ENCODE data around the gene NOS2.

Gene NOS2

DNA sequence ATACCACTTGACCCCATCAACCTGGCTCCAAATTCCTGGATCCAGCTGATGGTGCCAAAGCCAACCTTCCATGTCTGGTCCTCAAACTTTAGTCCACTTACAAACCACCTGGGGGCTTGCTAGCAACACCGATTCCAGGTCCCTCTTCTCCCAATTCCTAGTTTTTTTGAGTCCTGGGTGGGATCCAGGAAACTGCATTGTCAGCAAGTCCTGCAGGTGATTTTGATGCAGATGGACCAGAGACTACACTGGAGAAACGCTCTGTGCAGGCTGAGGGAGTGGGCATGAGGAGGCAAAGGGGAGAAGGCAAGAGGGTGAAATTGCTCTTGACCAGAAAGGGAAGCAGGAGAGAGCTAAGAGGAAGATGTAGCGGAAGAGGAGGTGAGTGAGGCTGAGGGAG lies 21.0 kb upstream of the NOS2 start:
- no peak for DNase-seq (ENCODE audit: low spot score)
- TF ChIP-seq, protein P1, sequence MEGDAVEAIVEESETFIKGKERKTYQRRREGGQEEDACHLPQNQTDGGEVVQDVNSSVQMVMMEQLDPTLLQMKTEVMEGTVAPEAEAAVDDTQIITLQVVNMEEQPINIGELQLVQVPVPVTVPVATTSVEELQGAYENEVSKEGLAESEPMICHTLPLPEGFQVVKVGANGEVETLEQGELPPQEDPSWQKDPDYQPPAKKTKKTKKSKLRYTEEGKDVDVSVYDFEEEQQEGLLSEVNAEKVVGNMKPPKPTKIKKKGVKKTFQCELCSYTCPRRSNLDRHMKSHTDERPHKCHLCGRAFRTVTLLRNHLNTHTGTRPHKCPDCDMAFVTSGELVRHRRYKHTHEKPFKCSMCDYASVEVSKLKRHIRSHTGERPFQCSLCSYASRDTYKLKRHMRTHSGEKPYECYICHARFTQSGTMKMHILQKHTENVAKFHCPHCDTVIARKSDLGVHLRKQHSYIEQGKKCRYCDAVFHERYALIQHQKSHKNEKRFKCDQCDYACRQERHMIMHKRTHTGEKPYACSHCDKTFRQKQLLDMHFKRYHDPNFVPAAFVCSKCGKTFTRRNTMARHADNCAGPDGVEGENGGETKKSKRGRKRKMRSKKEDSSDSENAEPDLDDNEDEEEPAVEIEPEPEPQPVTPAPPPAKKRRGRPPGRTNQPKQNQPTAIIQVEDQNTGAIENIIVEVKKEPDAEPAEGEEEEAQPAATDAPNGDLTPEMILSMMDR (IDR thresholded peaks at IDR 0.05; ENCODE audit: extremely low read depth, missing control alignments), result no peak

DNA sequence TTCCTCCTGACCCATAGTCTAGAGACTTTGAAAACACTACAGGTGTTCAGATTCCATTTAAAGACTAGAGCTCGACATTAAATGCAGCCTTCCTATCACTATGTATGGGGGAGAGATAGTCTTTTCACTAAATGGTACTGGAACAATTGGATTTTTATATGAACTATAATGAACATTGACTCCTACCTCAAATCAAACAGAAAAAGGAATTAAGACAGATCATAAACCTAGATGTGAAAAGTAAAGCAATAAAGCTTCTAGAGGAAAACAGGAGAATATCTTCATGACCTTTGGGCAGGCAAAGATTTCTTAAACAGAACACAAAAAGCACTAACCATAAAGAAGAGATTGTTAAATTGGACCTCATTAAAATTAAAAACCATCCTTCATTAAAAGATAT lies 18.8 kb upstream of the NOS2 start:
- no peak for DNase-seq (ENCODE audit: low spot score)
- TF ChIP-seq, protein P1 (IDR thresholded peaks at IDR 0.05; ENCODE audit: extremely low read depth, missing control alignments), result no peak

DNA sequence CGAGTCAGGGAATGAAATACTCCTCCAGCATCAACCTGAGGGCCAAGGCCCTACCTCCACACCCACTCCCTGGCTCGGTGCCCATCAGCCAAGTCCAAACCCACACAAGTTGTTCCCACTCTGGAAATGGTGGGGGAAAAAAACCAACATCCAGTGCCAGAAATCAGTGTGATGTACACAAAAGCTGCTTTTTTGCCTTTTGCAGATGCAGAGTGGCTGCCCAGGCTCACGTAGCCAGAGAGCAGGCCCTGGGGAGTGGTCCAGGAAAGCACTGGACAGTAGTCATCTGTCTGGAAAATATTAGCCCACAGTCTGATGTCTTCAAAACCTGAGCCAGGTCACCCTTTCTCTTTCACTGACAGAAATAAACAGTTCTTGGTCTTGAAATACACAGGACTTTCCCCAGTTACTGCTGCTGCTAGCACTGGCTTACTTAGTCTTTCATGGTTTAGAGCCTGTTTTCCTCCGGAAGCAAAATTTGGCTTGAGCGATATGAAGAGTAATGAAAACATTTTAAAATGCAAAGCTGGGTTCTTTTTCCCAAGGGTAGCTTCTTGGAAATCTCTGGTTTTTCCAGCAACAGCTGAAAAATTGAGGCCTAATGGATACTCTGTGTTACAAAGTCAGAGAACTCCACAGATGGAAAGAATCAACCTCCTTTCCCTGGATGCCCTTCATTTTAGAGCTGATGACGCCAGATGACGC lies 18.2 kb upstream of the NOS2 start:
- DNase-seq (ENCODE audit: low spot score), result no peak
- TF ChIP-seq, protein P1 (IDR thresholded peaks at IDR 0.05; ENCODE audit: extremely low read depth, missing control alignments), result no peak

DNA sequence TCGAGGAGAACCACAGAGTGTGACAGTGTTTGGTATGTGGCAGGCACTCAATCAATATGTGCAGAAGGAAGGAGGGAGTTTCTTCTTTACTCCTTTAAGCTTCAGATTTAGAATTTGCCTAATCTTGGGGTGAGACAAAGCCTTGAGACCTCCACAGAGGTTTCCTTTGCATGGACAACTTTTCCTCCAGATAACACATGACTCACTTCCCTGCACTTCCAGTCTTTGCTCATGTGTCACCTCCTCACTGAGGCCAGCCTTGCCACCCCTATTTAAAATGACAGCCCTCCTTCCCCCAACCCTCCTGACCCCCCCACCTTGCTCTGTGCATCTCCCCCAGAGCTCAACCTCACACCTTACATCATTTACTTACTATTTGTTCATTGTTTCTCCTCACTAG lies 17.4 kb upstream of the NOS2 start:
- DNase-seq (ENCODE audit: low spot score), result no peak
- TF ChIP-seq, protein P1 (IDR thresholded peaks at IDR 0.05; ENCODE audit: extremely low read depth, missing control alignments), result no peak

DNA sequence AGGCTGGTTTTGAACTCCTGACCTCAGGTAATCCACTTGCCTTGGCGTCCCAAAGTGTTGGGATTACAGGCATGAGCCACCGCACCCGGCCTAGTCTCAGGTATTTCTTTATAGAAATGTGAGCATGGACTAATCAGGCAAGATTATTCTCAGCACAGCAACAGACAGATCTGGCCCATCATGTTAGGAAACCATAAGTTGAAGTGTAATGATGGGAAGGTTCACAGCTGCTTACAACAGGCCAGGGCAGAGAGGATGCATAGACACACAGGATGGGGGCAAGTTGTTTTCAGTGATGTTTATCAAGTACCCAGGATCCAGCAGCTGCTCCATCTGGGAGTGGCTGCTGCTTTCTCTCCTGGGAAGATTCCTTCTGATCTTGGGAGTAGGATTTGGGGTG lies 16.6 kb upstream of the NOS2 start:
- no peak for DNase-seq (ENCODE audit: low spot score)
- TF ChIP-seq, protein P1 (IDR thresholded peaks at IDR 0.05; ENCODE audit: extremely low read depth, missing control alignments), result no peak

DNA sequence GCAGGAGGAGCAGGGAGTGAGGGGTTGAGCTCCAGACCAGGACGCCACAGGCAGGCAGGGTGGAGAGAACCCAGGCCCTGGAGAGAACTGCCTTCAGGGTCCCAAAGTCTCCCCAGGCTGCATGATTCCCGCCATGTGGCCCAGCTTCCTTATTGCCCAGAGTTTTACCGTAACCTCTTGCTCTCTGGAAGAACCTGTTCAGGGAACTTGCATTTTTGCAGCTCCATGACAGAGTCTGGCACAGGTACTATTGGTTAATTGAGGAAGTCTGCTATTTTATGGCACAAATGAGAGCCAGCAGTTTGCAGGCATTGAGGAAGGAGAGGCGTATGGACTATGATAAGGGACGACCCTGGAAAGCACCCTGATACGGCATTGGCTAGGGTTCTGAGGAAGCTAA lies 11.6 kb upstream of the NOS2 start:
- no peak for DNase-seq (ENCODE audit: low spot score)
- TF ChIP-seq, protein P1 (IDR thresholded peaks at IDR 0.05; ENCODE audit: extremely low read depth, missing control alignments), result no peak

DNA sequence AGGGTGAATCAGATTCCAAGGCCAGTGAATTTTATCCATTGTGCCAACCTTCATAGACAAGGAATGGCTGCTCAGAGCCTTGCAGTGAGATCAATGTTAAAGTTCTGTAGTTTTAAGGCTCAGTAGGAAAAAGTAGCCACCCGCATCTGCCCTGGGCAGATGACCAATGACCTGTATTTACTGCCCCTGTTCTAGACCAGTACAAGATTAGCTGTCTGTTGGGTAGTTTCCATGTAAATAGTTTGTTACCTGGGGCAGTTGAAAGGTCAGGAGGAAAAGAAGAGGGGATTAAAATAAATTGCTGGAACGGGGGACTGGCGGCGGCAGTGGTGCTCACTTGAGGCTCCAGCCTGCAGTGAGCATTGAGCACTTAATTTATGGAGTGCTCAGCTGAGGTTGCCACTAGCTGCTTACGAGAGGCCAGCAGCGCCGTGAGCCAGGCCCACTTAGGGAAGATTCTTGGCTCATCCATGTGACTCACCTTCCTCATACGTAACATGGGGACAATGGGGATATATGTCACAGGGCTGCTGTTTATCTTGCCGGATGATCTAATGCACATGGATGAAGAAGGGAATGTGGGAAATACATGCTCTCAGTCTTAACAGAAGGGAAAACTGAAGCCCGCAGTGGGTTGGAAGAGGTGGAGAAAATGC lies 10.7 kb upstream of the NOS2 start:
- no peak for DNase-seq (ENCODE audit: low spot score)
- TF ChIP-seq, protein P1 (IDR thresholded peaks at IDR 0.05; ENCODE audit: extremely low read depth, missing control alignments), result no peak

All from GM20000 (cell line).